MCF 10A (cell line): Measurements from ENCODE around the gene ARSG. TPM values are rescaled to one million over a fixed set of nuclear protein-coding genes. Genes with fewer than 3 reads are reported as not detected.
A peak's percentile ranks its signal among the peaks of the same experiment; 100 is the strongest.

Experiments used
- BruUV-seq: library from RNA; stranded (reverse); fragments of 400-500 nt; replicated peaks from 2 replicates; lab custom pipeline; 2021; lab: Mats Ljungman, UMichigan
- CTCF ChIA-PET: fragments of 300-600 bp; sonication (Branson Sonifier 250); formaldehyde crosslinking; extraction: SDS; loops from one replicate; lab custom pipeline; 2021; ENCODE audit warnings: antibody characterized with exemption, inconsistent platforms; lab: Yijun Ruan, JAX
- POLR2A ChIA-PET: fragments of 300-600, 350-650 bp; sonication (Branson Sonifier 250); formaldehyde crosslinking; extraction: SDS; loops from one replicate; lab custom pipeline; 2020; ENCODE audit warnings: antibody characterized with exemption, inconsistent platforms; lab: Yijun Ruan, JAX
- DNase-seq: peaks from one replicate; pipeline ENCODE4 v3.0.0-alpha.2; 2018; ENCODE audit not compliant: unreplicated experiment
- H3K27ac Mint-ChIP-seq: one replicate; pipeline ENCODE4 v1.8.0; 2022; ENCODE audit warnings: mild to moderate bottlenecking, low read depth, mixed read lengths; ENCODE audit not compliant: unreplicated experiment
- H3K27me3 Mint-ChIP-seq: one replicate; pipeline ENCODE4 v1.8.0; 2022; ENCODE audit warnings: mixed read lengths; ENCODE audit not compliant: insufficient read depth, unreplicated experiment
- H3K36me3 Mint-ChIP-seq: one replicate; pipeline ENCODE4 v1.8.0; 2022; ENCODE audit warnings: mild to moderate bottlenecking, moderate library complexity, mixed read lengths; ENCODE audit not compliant: insufficient read depth, unreplicated experiment
- H3K4me1 Mint-ChIP-seq: one replicate; pipeline ENCODE4 v1.8.0; 2022; ENCODE audit warnings: mixed read lengths; ENCODE audit not compliant: insufficient read depth, unreplicated experiment
- H3K4me3 Mint-ChIP-seq: one replicate; pipeline ENCODE4 v1.8.0; 2022; ENCODE audit warnings: mild to moderate bottlenecking, moderate library complexity, mixed read lengths; ENCODE audit not compliant: unreplicated experiment
- H3K9me3 Mint-ChIP-seq: one replicate; pipeline ENCODE4 v1.8.0; 2022; ENCODE audit warnings: mixed read lengths; ENCODE audit not compliant: unreplicated experiment
- CTCF ChIP-seq: fragments of 200-600 bp; IDR thresholded peaks from one replicate; pipeline ENCODE4 v1.8.0; 2022; ENCODE audit warnings: antibody characterized with exemption, mild to moderate bottlenecking; ENCODE audit not compliant: unreplicated experiment
- intact Hi-C: fragments of 100-400 bp; cut with micrococcal nuclease; formaldehyde crosslinking; loops from 2 replicates; pipeline ENCODE4 v1.14.1; 2022
- total RNA-seq: library from RNA; stranded (reverse); gene quantifications from 2 replicates; pipeline ENCODE4 v1.2.3, GENCODE V29; 2022

The ARSG gene
- total RNA-seq, 1 experiment from 2014 or later = 5.9 TPM

DNA sequence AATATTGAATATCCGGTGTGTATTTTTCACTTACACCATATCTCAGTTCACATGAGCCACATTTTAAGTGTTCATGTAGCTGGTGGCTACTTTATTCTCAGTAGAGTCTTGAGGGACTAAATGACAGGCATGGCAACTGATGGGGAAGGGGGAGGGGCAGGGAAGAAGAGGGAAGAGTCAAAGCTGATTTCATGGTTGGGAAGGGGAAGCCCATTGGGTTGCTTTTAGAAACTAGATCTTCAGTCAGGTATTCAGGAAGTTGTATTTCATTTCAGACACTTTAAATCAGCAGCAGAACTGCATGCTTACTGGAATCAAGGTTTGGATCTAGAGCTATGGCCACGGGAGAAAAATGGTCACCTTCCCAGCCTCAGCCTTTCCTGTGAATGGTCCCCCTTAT, 168.9 kb downstream of the ARSG start:
- no peaks in the 10 kb centered on the region for H3K36me3 Mint-ChIP-seq
- no peaks in the 10 kb centered on the region for H3K27me3 Mint-ChIP-seq
- H3K4me3 Mint-ChIP-seq = no peak overlapping the region
- BruUV-seq = no TSS peak
- CTCF ChIA-PET = interaction anchor here (0.6 to 2.5 kb wide), 5 partner anchors 9 to 298 kb away, joined by 3 to 12 read pairs (median 4); no protein-coding TSS in a partner anchor
- H3K9me3 Mint-ChIP-seq = no peaks in the 10 kb centered on the region
- no peak for TF ChIP-seq CTCF
- intact Hi-C loops = loop anchor here (5.0 kb wide), 2 partner anchors 493 to 743 kb away; partner anchors contain the start of gene NOL11
- no peak overlapping the region for H3K27ac Mint-ChIP-seq
- peaks cover 37% of the 10 kb centered on the region for H3K4me1 Mint-ChIP-seq
- no peak for DNase-seq
- POLR2A ChIA-PET = interaction anchor here (0.7 to 8.8 kb wide), 3 partner anchors 52 to 211 kb away, joined by 3 to 114 read pairs (median 14); partner anchors contain the start of genes ARSG, PRKAR1A and SLC16A6

- no peaks in the 10 kb centered on the region for H3K27me3 Mint-ChIP-seq
- H3K36me3 Mint-ChIP-seq = no peaks in the 10 kb centered on the region
- intact Hi-C loops = loop anchor here (5.0 kb wide), 2 partner anchors 493 to 743 kb away; partner anchors contain the start of gene NOL11
- peak overlapping the region; percentile 23 for H3K27ac Mint-ChIP-seq
- H3K4me3 Mint-ChIP-seq = no peak overlapping the region
- peaks cover 31% of the 10 kb centered on the region for H3K4me1 Mint-ChIP-seq
- POLR2A ChIA-PET = interaction anchor here (0.7 to 8.8 kb wide), 4 partner anchors 51 to 212 kb away, joined by 3 to 114 read pairs (median 10); partner anchors contain the start of genes ARSG, PRKAR1A and SLC16A6
- CTCF ChIA-PET = interaction anchor here (0.6 to 2.5 kb wide), 7 partner anchors 9 to 297 kb away, joined by 3 to 12 read pairs (median 4); no protein-coding TSS in a partner anchor
- no peaks in the 10 kb centered on the region for H3K9me3 Mint-ChIP-seq
- no peak for DNase-seq
- no peak for TF ChIP-seq CTCF
- BruUV-seq = TSS peak; percentile 12
Observed at GRCh38 chr17:68460715-68461114, 169.4 kb downstream of the ARSG start.

DNA sequence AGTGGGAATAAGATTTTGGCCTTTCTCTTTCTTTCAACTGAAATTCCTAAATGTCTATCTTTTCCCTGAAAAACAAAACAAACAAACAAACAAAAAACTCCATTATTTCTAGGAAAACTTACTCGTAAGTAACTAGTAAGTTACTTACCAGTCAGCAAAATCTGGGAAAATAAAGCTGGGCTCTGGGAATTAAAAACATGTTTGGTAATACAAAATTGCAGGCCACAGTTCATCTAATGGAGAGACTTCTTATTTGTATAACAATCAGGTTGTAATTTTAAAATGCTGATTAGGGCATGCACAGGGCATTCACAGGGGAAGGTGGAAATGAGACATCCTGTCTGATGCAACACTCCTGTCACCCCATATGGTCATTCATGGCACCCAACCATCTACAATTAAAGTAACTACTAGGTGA, 169.8 kb downstream of the ARSG start:
- no peak for DNase-seq
- TSS peak; percentile 21 for BruUV-seq
- no peaks in the 10 kb centered on the region for H3K36me3 Mint-ChIP-seq

More for the DNA sequence above, 169.8 kb downstream of the ARSG start:
- intact Hi-C loops = loop anchor here (5.0 kb wide), 2 partner anchors 494 to 744 kb away; partner anchors contain the start of gene NOL11
- Mint-ChIP-seq H3K27ac (peak overlapping the region; percentile 23), H3K27me3 (no peaks in the 10 kb centered on the region), H3K4me1 (peaks cover 27% of the 10 kb centered on the region), H3K4me3 (no peak overlapping the region), H3K9me3 (no peaks in the 10 kb centered on the region)
- no peak for TF ChIP-seq CTCF
- CTCF ChIA-PET = interaction anchor here (0.6 to 2.3 kb wide), 6 partner anchors 24 to 288 kb away, joined by 3 to 12 read pairs (median 6); no protein-coding TSS in a partner anchor
- POLR2A ChIA-PET = interaction anchor here (2.0 to 8.8 kb wide), 2 partner anchors 51 to 207 kb away, joined by 6 to 114 read pairs; partner anchors contain the start of gene PRKAR1A
